ENCODE data around the gene LNX1. TPM values are rescaled to one million over a fixed set of nuclear protein-coding genes. Genes with fewer than 3 reads are reported as not detected.

Gene LNX1
- total RNA-seq, 1 experiment from 2014 or later: 1.7 TPM

DNA sequence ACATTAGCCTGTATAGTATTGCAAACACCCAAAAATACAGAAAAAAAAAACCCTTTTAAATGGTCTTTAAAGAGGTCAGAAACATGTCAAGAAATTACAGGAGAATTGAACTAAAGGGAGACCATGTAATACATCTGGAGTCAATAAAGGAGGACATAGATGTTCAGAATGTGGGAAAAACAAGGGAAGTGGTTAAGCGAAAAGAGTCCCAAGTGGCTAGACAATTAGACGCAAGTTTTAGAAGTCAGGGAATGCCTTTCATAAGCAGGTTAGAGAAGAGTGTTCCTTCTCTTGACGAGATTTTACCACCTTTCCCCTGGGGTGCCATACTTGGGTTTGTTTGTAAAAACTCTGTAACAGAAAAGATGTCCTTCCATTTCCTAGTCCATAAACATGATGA lies 7.8 kb downstream of the LNX1 start:
- no peaks in the 10 kb centered on the region for H3K79me2 ChIP-seq (ENCODE audit: insufficient read depth, low read length)
- H2BK5ac ChIP-seq (ENCODE audit: insufficient read length, low read length): no peak overlapping the region
- no peak overlapping the region for H3K23ac ChIP-seq (ENCODE audit: insufficient read length, low read depth, low read length)
- no peak overlapping the region for H4K5ac ChIP-seq (ENCODE audit: insufficient read length, low read depth, low read length)
- Mint-ChIP-seq H3K9me3 (no peaks in the 10 kb centered on the region), H3K27ac (no peak overlapping the region), H3K27me3 (ENCODE audit: low read depth) (no peaks in the 10 kb centered on the region), H3K4me3 (no peak overlapping the region), H3K36me3 (ENCODE audit: insufficient read depth in 1 of 3, low read depth in 3 of 3) (no peaks in the 10 kb centered on the region), H3K4me1 (peaks cover 8 to 11% of the 10 kb centered on the region in 2 experiments)
- no peak overlapping the region for H3K9ac ChIP-seq (ENCODE audit: extremely low read depth, insufficient read length, low read length)
- DNase-seq: no peak
- no peaks in the 10 kb centered on the region for H3K4me1 ChIP-seq (ENCODE audit: insufficient read depth, low read length)
- no peak overlapping the region for H3K4ac ChIP-seq (ENCODE audit: low read depth, low read length)
- H3K14ac ChIP-seq (ENCODE audit: insufficient read depth, low read length): no peak overlapping the region
- no peak overlapping the region for H4K8ac ChIP-seq (replicated peaks; ENCODE audit: insufficient read length, low read depth, low read length)
- H3K27ac ChIP-seq (ENCODE audit: insufficient read length, low read depth, low read length): no peak overlapping the region
- H3K18ac ChIP-seq (ENCODE audit: insufficient read length, low read depth, low read length): no peak overlapping the region
- H2BK120ac ChIP-seq (ENCODE audit: low read depth, low read length, poor library complexity, severe bottlenecking): no peak overlapping the region
- no peak overlapping the region for H2BK15ac ChIP-seq (ENCODE audit: low read depth, low read length)
- H2AK5ac ChIP-seq (ENCODE audit: insufficient read length, low read length): no peak overlapping the region
- H2AFZ ChIP-seq (ENCODE audit: low read length): no peak overlapping the region
- H3K27me3 ChIP-seq (ENCODE audit: insufficient read depth, low read length): no peaks in the 10 kb centered on the region
- no peaks in the 10 kb centered on the region for H4K20me1 ChIP-seq (ENCODE audit: control insufficient read depth, insufficient read depth, insufficient read length)
- H2BK20ac ChIP-seq (ENCODE audit: low read depth, low read length, poor library complexity, severe bottlenecking): no peak overlapping the region
- H3K79me1 ChIP-seq (ENCODE audit: insufficient read depth, low read depth, low read length, poor library complexity, severe bottlenecking): no peaks in the 10 kb centered on the region
- H2BK12ac ChIP-seq (ENCODE audit: insufficient read length, low read depth, low read length): no peak overlapping the region
- H4K91ac ChIP-seq (ENCODE audit: insufficient read length, low read depth, low read length): no peak overlapping the region
- no peak overlapping the region for H3K56ac ChIP-seq (ENCODE audit: insufficient read length, low read depth, low read length)
- H3T11ph ChIP-seq (ENCODE audit: low read length): no peak overlapping the region
- TF ChIP-seq, protein P1, sequence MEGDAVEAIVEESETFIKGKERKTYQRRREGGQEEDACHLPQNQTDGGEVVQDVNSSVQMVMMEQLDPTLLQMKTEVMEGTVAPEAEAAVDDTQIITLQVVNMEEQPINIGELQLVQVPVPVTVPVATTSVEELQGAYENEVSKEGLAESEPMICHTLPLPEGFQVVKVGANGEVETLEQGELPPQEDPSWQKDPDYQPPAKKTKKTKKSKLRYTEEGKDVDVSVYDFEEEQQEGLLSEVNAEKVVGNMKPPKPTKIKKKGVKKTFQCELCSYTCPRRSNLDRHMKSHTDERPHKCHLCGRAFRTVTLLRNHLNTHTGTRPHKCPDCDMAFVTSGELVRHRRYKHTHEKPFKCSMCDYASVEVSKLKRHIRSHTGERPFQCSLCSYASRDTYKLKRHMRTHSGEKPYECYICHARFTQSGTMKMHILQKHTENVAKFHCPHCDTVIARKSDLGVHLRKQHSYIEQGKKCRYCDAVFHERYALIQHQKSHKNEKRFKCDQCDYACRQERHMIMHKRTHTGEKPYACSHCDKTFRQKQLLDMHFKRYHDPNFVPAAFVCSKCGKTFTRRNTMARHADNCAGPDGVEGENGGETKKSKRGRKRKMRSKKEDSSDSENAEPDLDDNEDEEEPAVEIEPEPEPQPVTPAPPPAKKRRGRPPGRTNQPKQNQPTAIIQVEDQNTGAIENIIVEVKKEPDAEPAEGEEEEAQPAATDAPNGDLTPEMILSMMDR (conservative IDR thresholded peaks at IDR 0.05): no peak
- H3K23me2 ChIP-seq (ENCODE audit: insufficient read length, low read depth, low read length, poor library complexity, severe bottlenecking): no peaks in the 10 kb centered on the region
- H3K4me2 ChIP-seq (ENCODE audit: insufficient read depth, insufficient read length, low read length): no peak overlapping the region
- H3K9me3 ChIP-seq (ENCODE audit: control insufficient read depth, low read depth, low read length): no peaks in the 10 kb centered on the region
- WGBS (ENCODE audit: extremely low coverage, insufficient read length, low lambda C conversion rate): no CpG with 5 or more reads among the region's 3 CpGs
